Common myeloid progenitor, CD34-positive (primary cell): ENCODE measurements around the gene CSTF1.
"Not testable (repeated sequence)": the region's sequence is repeated elsewhere in the genome, so short reads cannot be mapped to it uniquely, and the experiment has no call there.

Experiments used
- CTCF ChIA-PET: fragments of 350-600 bp; sonication (Branson Sonifier 250); formaldehyde crosslinking; loops from one replicate; lab custom pipeline; 2021; ENCODE audit warnings: antibody characterized with exemption; lab: Charles Lee
- POLR2A ChIA-PET: fragments of 350-600 bp; sonication (Branson Sonifier 250); formaldehyde crosslinking; loops from one replicate; lab custom pipeline; 2021; ENCODE audit warnings: antibody characterized with exemption; lab: Charles Lee
- DNase-seq, 3 donors: peaks; one replicate each; pipeline versions ENCODE4 v3.0.0 to v3.0.0-alpha.2; 2013
- H3K27ac ChIP-seq, 2 experiments: 1 replicate in 1 of 2; 2 replicates in 1 of 2; pipeline ENCODE4 v1.7.0; 2013; ENCODE audit warnings: inconsistent platforms in 2 of 2, low read length in 2 of 2, mild to moderate bottlenecking in 2 of 2, low read depth in 1 of 2, moderate library complexity in 1 of 2; ENCODE audit not compliant: severe bottlenecking in 2 of 2, insufficient read depth in 1 of 2, poor library complexity in 1 of 2
- H3K27me3 ChIP-seq, 5 experiments: replicated peaks in 2 of 5; 1 replicate in 3 of 5; 2 replicates in 2 of 5; pipeline versions ENCODE4 v1.6.1 to v1.7.0; 2013; ENCODE audit warnings: low read length in 4 of 5, mild to moderate bottlenecking in 2 of 5, moderate library complexity in 2 of 5, inconsistent platforms in 1 of 5; ENCODE audit not compliant: insufficient read depth in 5 of 5, control insufficient read depth in 4 of 5
- H3K36me3 ChIP-seq, 4 experiments: 1 replicate in 2 of 4; 2 replicates in 2 of 4; pipeline versions ENCODE4 v1.6.1 to v1.7.0; 2013; ENCODE audit warnings: low read length in 3 of 4, control low read depth in 1 of 4, mild to moderate bottlenecking in 1 of 4; ENCODE audit not compliant: control insufficient read depth in 4 of 4, insufficient read depth in 4 of 4
- H3K4me1 ChIP-seq, 4 experiments: 1 replicate in 3 of 4; 2 replicates in 1 of 4; pipeline versions ENCODE4 v1.6.1 to v1.7.1; 2013; ENCODE audit warnings: low read length in 3 of 4, mild to moderate bottlenecking in 3 of 4, control low read depth in 1 of 4, inconsistent platforms in 1 of 4, moderate library complexity in 1 of 4; ENCODE audit not compliant: control insufficient read depth in 4 of 4, insufficient read depth in 4 of 4; ENCODE audit errors: control extremely low read depth in 1 of 4
- H3K4me3 ChIP-seq, 7 experiments: 1 replicate in 4 of 7; 2 replicates in 3 of 7; pipeline versions ENCODE4 v1.5.1 to v1.7.0; 2013; ENCODE audit warnings: mild to moderate bottlenecking in 7 of 7, low read length in 6 of 7, moderate library complexity in 6 of 7, inconsistent platforms in 2 of 7, low read depth in 2 of 7, control low read depth in 1 of 7; ENCODE audit not compliant: insufficient read depth in 4 of 7, control insufficient read depth in 1 of 7; ENCODE audit errors: extremely low read depth in 1 of 7
- H3K9me3 ChIP-seq, 5 experiments: 1 replicate in 4 of 5; 2 replicates in 1 of 5; pipeline versions ENCODE4 v1.6.1 to v1.7.1; 2013; ENCODE audit warnings: low read length in 4 of 5, mild to moderate bottlenecking in 2 of 5, inconsistent platforms in 1 of 5, low read depth in 1 of 5, moderate library complexity in 1 of 5; ENCODE audit not compliant: control insufficient read depth in 4 of 5, insufficient read depth in 2 of 5; ENCODE audit errors: control extremely low read depth in 1 of 5
- WGBS: methylation state at CpG from one replicate; pipeline ENCODE4 v1.1.5; 2013; ENCODE audit not compliant: insufficient coverage; 5-methylcytosine and 5-hydroxymethylcytosine counted together

CSTF1 gene

DNA sequence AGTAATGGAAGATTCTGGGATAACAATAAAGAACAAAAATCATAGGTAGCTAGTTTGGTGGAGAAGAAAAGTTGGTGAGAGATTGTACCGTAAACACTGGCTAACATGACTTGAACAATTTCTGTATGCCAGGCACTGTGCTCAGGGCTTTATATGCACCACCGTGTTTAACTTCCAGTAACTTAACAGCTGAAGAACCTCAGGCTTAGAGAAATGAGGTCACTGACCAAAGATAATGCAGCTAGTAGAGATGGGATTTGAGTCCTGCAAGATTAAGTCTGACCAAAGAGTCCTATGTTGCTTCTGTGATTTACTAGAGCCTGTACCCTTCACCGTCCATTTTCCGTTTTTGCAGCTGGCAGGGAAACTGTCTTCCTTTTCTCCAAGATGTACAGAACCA, 2.7 kb downstream of the CSTF1 start:
- Histone ChIP-seq H3K4me1 (peaks cover 17 to 28% (median 18%) of the 10 kb centered on the region in 4 experiments), H3K27ac (no peak overlapping the region), H3K9me3 (no peaks in the 10 kb centered on the region), H3K4me3 (no peak overlapping the region), H3K36me3 (peaks cover 16 to 49% (median 37%) of the 10 kb centered on the region in 4 experiments), H3K27me3 (no peaks in the 10 kb centered on the region)
- ChIA-PET CTCF (interaction anchor here (0.9 to 3.4 kb wide), 9 partner anchors 15 to 121 kb away, joined by 3 to 22 read pairs (median 3); partner anchors contain the start of gene CASS4), POLR2A (no interaction called here)
- no peak for DNase-seq
- WGBS: 96% methylated on average over 4 of the region's 4 CpGs

GRCh38 chr20:56400001-56400640, 7.7 kb downstream of the CSTF1 start:
- Histone ChIP-seq H3K4me3 (no peak overlapping the region), H3K4me1 (peaks cover 0 to 3% (median 0%) of the 10 kb centered on the region in 4 experiments), H3K9me3 (no peaks in the 10 kb centered on the region), H3K27ac (no peak overlapping the region), H3K27me3 (no peaks in the 10 kb centered on the region), H3K36me3 (peaks cover 28 to 82% (median 62%) of the 10 kb centered on the region in 4 experiments)
- ChIA-PET CTCF (interaction anchor here (0.6 to 2.3 kb wide), 12 partner anchors 11 to 116 kb away, joined by 3 to 6 read pairs (median 3); partner anchors contain the start of genes CASS4 and RTF2), POLR2A (no interaction called here)
- DNase-seq: peak; percentile 81 to 90 (median 83)

GRCh38 chr20:56403465-56403864, 11.0 kb downstream of the CSTF1 start:
- H3K27ac ChIP-seq: no peak overlapping the region
- no peaks in the 10 kb centered on the region for H3K9me3 ChIP-seq
- CTCF ChIA-PET: interaction anchor here (0.6 kb wide), 1 partner anchor 96 kb away, joined by 3 read pairs; no protein-coding TSS in a partner anchor
- POLR2A ChIA-PET: no interaction called here
- H3K36me3 ChIP-seq: peaks cover 25 to 77% (median 55%) of the 10 kb centered on the region in 4 experiments
- no peaks in the 10 kb centered on the region for H3K27me3 ChIP-seq
- peaks cover 0 to 3% (median 0%) of the 10 kb centered on the region in 4 experiments for H3K4me1 ChIP-seq
- WGBS: 97% methylated on average over 22 of the region's 26 CpGs
- DNase-seq: no peak
- no peak overlapping the region for H3K4me3 ChIP-seq

DNA sequence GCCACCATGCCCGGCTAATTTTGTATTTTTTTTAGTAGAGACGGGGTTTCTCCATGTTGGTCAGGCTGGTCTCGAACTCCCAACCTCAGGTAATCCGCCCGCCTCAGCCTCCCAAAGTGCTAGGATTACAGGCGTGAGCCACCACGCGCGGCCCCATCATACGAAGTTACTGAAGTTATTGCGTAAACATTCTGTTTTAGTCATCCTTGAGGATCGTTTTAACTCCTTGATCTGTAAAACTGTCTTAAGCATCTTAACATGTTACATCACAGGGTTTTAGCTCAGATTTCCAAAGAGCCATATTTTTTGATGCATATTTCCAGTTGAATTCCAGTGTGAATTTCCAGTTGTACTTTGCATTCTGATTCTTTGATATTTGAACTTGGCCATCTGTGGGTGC, 12.9 kb downstream of the CSTF1 start:
- DNase-seq, POLR2A ChIA-PET, H3K27me3 ChIP-seq, H3K9me3 ChIP-seq, H3K4me3 ChIP-seq, H3K27ac ChIP-seq: not testable (repeated sequence)
- H3K36me3 ChIP-seq: peaks cover 23 to 69% (median 45%) of the 10 kb centered on the region in 4 experiments
- 99% methylated on average over 12 of the region's 12 CpGs for WGBS
- H3K4me1 ChIP-seq: peaks cover 0 to 14% (median 2%) of the 10 kb centered on the region in 4 experiments
- CTCF ChIA-PET: interaction anchor here (1.0 kb wide), 1 partner anchor 12 kb away, joined by 3 read pairs; no protein-coding TSS in a partner anchor

- Histone ChIP-seq H3K4me3 (no peak overlapping the region), H3K4me1 (peaks cover 5 to 26% (median 10%) of the 10 kb centered on the region in 4 experiments), H3K36me3 (peaks cover 16 to 58% (median 38%) of the 10 kb centered on the region in 4 experiments), H3K9me3 (no peaks in the 10 kb centered on the region), H3K27me3 (no peaks in the 10 kb centered on the region), H3K27ac (no peak overlapping the region)
- no peak for DNase-seq
- POLR2A ChIA-PET: no interaction called here
- WGBS: 100% methylated on average over 2 of the region's 3 CpGs
- CTCF ChIA-PET: interaction anchor here (0.8 to 1.9 kb wide), 5 partner anchors 9 to 67 kb away, joined by 3 to 5 read pairs (median 3); partner anchors contain the start of genes AURKA and CSTF1
These were observed 14.5 kb downstream of the CSTF1 start for GRCh38 chr20:56406910-56407309.

- WGBS: 52% methylated on average over 3 of the region's 5 CpGs
- H3K36me3 ChIP-seq: peaks cover 11 to 40% (median 24%) of the 10 kb centered on the region in 4 experiments
- no peak overlapping the region for H3K4me3 ChIP-seq
- no peaks in the 10 kb centered on the region for H3K9me3 ChIP-seq
- POLR2A ChIA-PET: no interaction called here
- no peak overlapping the region for H3K27ac ChIP-seq
- CTCF ChIA-PET: interaction anchor here (0.8 to 4.2 kb wide), 6 partner anchors 9 to 107 kb away, joined by 3 to 22 read pairs (median 4); partner anchors contain the start of genes AURKA and CSTF1
- no peaks in the 10 kb centered on the region for H3K27me3 ChIP-seq
- peaks cover 6 to 51% (median 19%) of the 10 kb centered on the region in 4 experiments for H3K4me1 ChIP-seq
- DNase-seq: peak in 2 of 3 donors; percentile 28 to 71
These were observed 17.1 kb downstream of the CSTF1 start for GRCh38 chr20:56409521-56409920.

DNA sequence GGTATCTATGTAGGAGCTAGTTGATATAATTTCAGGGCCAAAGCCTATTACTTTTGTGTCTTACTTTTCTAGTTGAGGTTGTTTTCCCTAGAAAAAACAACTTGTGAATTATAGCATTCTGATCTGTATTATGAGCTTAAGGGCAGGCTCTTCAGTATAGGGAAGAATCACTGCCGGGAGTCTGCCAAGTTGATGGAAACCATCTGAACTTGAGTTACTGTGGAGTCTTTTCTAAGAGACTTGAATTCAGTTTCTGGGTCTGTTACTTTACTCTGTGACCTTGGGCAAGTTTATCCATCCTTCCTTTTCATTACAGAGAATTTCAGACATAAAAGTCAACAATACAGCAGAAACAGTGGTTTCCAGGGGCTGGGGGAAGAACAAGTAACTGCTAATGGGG, 17.5 kb downstream of the CSTF1 start:
- 100% methylated on average over 1 of the region's 1 CpG for WGBS
- ChIA-PET CTCF (interaction anchor here (0.8 to 4.2 kb wide), 6 partner anchors 9 to 106 kb away, joined by 3 to 22 read pairs (median 4); partner anchors contain the start of genes AURKA and CSTF1), POLR2A (no interaction called here)
- Histone ChIP-seq H3K27ac (no peak overlapping the region), H3K4me3 (no peak overlapping the region), H3K9me3 (no peaks in the 10 kb centered on the region), H3K4me1 (peaks cover 6 to 55% (median 20%) of the 10 kb centered on the region in 4 experiments), H3K27me3 (no peaks in the 10 kb centered on the region), H3K36me3 (peaks cover 11 to 37% (median 21%) of the 10 kb centered on the region in 4 experiments)
- no peak for DNase-seq
